IPS-18c (cell line): ENCODE measurements around the gene NEURL1.

ENCODE experiments used
- H3K4me3 ChIP-seq: 2 replicates; pipeline ENCODE4 v1.7.0; 2013; ENCODE audit warnings: low read depth, mild to moderate bottlenecking, low read length, moderate library complexity; ENCODE audit not compliant: insufficient read depth
- H3K9me3 ChIP-seq: one replicate; pipeline ENCODE4 v1.6.1; 2013; ENCODE audit warnings: mild to moderate bottlenecking, low read length, moderate library complexity; ENCODE audit not compliant: control insufficient read depth, insufficient read depth

Gene NEURL1

DNA sequence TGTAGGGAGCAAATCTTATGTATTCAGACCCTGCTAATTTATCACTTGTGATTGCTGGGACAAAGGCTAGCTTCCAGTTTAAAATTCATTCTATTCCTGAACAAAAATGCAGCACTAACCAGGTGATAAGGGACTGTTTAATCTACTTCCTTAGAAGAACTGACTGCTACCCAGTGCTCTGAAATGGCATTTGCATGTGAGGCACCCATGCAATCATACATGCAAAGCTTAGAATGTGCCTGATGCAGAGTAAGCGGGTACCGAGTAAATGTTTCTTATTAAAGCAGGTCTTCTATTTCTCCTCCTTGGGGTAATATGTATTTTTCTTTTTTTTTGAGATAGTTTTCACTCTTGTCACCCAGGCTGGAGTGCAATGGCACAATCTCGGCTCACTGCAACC lies 54.5 kb downstream of the NEURL1 start:
- Histone ChIP-seq H3K9me3 (peaks cover 2% of the 10 kb centered on the region), H3K4me3 (no peak overlapping the region)

DNA sequence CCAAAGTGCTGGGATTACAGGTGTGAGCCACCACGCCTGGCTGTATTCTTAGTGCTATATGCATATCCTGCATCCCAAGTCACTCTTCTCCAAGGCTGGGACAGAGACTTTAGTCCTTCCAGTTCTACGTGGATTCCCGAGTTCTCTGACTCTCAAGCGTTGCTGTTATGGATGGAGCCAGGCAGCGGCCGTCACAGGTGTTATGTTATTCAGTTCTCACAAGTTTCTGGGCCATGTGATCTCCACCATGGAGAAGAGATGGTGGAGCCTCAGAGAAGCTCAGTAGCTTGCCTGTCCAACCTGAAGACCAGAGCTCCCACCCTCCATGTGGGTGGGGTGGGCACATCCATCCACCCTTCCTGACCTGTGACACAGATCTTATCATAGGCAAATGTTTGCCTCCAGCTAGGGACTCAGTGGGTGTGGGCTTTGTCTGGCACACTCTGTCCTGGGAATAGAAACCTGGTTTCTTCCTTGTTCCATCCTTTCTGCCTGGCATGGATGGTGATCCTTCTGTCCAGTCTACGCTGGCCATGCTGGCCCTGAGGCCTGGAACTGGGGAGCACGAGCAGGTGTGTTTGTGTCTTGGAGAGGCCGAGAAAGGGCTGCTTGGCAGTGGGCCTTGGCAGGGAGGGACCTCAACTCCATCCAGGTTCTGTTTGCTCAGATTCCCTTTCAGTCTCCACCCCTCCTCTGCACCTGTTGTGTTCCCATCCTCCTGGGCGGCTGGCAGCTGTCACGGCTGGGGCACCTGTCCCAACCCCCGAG lies 55.3 kb downstream of the NEURL1 start:
- H3K4me3 ChIP-seq: no peak overlapping the region

DNA sequence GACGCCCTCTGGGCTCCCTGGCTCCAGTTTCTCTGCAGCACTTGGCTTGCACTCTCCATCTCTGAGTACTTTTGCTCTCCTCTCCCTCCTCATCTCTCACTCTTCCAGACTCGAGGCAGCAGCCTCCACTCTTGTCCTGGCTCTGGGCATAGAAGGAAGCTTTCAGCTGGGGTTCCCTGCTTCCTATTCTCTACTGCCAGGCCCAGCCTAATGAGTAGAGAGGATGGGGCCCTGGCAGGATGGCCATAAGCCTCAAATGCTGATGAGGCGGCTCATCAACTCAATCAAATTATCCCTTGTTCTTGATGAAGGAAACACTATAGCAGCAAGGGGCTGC lies 55.8 kb downstream of the NEURL1 start:
- peaks cover 2% of the 10 kb centered on the region for H3K9me3 ChIP-seq
- no peak overlapping the region for H3K4me3 ChIP-seq

More for the DNA sequence above, 55.3 kb downstream of the NEURL1 start:
- H3K9me3 ChIP-seq: peaks cover 2% of the 10 kb centered on the region

DNA sequence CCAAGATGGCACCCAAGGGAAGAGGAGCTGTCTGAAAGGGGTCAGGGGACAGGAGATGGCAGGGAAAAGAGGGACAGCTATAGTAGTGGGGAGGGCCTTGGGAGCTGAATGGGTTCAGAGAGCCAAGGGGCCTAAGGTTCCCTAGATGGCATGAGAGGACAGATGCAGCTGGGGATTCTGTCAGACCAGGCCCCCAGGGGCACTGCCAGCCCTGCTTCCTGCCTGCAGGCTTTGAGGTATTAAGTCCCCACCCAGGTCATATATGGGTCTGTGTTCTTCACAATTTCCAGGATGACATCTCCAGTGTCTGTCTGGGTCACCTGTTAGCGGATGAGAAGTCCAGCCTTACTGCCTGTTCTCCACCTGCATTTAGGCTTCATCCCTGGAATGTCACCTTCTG lies 56.7 kb downstream of the NEURL1 start:
- peaks cover 2% of the 10 kb centered on the region for H3K9me3 ChIP-seq
- no peak overlapping the region for H3K4me3 ChIP-seq

DNA sequence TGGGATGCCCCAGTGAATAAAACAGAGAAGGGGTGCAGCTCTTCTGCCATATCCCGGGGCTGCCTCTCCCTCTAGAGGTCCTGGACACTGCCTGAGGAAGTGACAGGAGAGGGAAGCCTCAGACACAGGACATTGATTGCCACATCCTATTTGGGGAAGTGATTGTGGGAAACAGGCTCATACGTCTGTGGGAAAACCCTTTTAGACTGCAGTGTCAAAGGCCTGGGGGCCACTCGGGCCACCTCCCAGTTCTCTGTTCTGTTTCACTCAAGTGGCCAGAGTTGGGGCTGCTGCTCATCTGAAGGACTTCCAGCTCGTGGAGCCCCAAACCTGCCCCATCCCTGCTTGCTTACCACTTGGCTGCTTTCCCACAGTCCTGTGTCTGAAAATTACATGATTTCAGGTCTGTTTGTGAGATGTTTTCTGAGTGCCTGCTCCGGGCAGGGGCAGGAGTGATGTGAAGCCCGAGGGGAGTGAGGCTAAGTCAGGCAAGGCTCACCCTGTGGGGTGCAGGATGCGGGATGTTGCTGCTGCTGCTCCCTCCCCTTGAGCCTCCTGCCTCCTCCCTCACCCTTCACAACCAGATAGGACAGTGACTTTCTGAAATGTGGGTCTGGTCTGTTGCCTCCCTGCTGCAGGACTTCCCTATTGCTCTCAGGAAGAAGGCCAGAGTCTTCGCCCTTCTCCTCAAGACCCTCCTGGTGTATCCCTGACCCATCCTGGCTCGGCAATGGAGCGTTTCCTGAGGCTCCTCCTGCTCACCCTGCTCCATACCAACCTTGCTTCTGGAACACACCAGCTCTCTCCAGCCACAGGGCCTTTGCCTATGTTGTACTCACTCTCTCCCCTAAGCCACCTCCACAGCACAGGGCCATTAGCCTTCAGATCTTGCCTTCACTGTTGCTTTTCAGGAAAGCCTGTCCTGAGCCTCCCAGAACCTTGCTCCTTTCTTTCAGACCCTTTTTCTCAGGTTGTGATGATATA lies 58.4 kb downstream of the NEURL1 start:
- H3K4me3 ChIP-seq: no peak overlapping the region
- peaks cover 2% of the 10 kb centered on the region for H3K9me3 ChIP-seq

DNA sequence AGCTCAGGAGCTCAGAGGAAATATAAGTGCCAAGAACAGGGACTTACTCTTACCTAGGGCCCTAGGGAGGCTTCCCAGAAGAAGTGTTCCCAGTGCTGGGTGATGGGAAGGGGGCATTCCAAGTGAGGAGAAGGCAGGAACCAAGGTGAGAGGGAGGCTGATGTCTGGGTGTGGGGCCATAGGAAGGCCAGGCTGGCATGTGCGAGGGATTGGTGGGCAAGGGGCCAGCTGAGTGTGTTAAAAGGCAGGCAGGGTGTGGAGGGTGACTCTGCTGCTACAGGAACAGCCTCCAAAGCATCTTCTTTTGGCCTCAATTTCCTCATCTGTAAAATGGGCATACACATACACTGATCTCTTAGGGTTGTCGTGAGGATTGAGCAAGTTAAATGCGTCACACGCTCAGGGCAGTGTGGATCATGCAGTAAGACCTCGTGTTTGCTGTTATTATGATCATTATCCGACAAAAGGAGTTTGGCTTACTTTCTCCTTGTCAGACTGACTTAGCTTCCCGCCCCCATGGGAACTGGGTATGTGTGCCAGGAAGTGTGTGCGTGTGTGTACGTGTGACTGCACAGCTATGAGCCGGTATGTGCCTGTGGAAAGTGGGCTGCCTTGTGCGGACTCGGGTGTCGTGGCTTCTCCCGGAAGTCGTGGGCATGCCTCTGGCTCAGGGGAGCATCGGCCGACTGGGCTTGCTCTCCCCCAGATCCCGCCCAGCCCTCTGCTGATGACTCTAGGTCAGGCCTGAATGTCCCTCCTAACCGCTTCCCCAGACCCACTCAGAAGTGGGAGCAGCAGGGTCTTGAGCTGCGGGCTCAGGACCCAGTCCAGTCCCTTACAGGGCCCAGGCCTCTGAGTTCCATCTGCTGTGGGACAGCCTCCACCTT lies 59.6 kb downstream of the NEURL1 start:
- Histone ChIP-seq H3K4me3 (no peak overlapping the region), H3K9me3 (peaks cover 2% of the 10 kb centered on the region)

DNA sequence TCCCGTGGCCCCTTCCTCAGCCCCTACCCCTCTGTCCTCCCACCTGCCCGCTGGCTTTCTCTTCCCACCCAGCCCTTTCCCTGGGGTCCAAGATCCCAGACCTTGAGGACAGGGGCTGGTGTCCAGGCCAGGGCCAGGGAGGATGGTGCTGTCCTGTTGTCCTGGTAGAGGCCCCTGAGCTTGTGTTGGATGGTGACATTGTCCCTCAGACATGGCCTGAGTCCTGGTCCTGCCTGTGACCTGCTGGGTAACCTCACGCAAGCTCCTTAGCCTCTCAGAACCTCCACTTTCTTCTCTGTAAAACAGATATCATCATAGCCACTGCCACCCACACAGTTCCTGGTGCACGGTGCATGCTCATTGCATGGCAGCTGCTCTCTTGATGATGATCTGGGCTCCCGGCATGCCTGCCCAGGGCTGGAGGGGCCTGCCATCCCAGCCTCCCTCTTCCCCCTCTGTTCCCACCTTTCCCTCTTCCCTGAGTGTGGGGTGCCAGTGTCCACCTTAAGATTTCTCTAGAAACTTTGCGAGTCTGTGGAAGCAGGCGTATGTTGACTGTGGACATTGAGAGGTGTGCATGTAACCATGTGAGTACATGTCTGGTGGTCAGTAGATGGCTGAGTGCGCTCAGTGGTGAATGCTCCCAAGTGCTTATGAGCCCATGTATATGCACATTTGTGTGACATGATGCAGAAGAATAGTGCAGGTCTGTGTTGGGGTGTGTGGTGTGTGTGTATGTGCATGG lies 60.4 kb downstream of the NEURL1 start:
- H3K4me3 ChIP-seq: no peak overlapping the region
- H3K9me3 ChIP-seq: peaks cover 2% of the 10 kb centered on the region

DNA sequence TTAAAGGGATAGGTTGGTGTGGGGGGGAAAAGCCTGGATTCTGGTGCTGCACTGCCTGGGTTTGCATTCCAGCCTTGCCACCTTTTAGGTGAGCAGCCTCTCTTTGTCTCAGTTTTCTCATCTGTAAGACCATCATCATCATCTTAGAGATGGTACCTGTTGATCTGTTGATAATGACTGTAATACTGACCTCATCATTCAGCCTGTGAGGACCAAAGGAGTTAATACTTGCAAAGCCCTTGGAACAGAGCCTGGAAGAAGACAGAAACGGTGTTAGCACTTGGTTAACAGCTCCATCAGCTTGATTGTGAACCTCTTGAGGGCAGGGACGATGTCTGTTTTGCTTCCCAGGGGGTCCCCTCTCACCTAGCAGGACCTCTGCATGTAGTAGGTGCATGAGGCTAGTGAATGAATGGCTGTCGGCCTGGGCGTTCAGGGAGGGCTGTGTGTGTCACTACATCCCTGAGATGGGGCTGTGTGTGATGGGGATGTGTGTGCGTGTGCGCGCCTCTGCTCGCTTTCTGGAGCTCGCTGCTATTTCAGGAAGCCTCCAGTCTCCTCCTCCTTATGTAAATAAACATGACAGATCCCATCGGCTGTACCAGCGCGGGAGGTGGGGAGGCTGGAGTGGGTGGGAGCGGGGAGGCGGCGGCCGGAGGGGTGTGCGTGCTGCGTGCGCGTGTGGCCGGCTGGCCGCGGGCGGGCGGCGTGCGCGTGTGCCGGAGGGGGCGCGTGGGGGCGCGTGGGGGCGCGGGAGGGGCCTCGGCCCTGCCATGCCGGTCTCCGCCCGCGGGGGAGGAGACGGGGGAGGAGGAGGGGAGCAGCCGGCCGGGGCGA lies 61.2 kb downstream of the NEURL1 start:
- H3K9me3 ChIP-seq: peaks cover 2% of the 10 kb centered on the region
- peak overlapping the region; percentile 44 for H3K4me3 ChIP-seq

DNA sequence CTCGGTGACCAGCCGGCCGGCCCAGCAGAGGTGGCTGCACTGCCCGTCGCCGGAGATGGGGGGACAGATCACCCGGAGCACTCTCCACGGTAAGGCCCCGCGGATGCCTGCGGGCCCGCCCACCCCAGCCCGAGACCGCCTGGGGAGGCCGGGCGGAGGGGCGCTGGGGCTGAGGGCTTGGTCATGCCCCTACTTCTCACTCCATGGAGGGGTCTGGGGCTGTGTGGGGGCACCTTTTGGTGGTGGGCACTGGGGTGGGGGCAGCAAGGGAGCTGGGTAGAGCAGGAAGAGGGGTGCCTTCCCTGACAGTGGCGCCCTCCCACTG lies 61.8 kb downstream of the NEURL1 start:
- peak overlapping the region; percentile 44 for H3K4me3 ChIP-seq

DNA sequence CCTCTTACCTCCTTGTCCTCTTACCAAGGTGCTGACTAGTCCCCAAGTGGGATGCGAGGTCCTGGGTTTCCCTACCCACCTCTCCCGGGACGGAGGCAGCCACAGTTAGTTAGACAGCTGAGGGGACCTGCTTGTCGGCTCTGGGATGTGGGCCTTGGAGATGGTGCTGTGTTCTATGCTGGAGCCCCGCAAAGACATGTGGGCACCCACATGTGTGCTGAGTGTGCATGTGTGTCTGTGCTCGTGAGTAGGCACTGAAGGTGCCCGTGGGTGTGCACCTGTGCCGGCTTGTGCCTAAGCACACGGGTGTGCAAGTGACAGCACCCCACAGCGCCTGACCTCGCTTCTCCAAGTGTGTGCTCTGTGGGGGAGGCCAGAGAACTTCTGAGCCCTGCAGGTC lies 62.2 kb downstream of the NEURL1 start:
- H3K9me3 ChIP-seq: no peaks in the 10 kb centered on the region
- peak overlapping the region; percentile 44 for H3K4me3 ChIP-seq

More for the DNA sequence above, 61.8 kb downstream of the NEURL1 start:
- no peaks in the 10 kb centered on the region for H3K9me3 ChIP-seq

DNA sequence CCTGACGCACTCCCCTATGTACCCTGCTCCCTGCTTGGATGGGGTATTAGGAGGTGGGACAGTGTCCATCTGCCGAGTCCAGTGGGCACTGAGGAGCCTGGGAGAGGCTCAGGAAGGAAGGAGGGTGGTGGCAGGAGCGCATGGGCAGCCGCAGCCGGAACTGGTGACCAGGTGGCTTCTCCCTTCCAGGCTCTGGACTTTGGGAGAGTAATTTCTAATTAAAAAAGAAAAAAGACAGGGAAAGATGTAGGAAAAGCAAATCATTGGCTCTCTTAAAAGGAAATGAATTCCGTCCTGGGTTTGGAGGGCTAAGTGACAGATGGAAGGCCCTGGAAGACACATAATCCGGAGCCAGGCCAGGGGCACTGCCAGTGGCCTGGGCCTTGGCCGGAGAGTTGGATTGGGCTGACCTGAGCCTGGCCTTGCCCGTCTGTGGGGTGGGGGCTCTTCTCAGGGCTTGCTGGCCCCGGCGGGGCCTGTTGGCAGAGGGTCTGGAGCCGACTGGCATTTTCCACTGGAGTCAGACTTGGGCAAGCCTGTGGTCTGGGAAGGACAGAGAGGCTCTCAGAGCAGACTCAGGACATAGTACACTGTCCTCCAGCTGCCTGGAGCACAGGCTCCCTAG lies 63.0 kb downstream of the NEURL1 start:
- H3K4me3 ChIP-seq: no peak overlapping the region
- peaks cover 2% of the 10 kb centered on the region for H3K9me3 ChIP-seq

DNA sequence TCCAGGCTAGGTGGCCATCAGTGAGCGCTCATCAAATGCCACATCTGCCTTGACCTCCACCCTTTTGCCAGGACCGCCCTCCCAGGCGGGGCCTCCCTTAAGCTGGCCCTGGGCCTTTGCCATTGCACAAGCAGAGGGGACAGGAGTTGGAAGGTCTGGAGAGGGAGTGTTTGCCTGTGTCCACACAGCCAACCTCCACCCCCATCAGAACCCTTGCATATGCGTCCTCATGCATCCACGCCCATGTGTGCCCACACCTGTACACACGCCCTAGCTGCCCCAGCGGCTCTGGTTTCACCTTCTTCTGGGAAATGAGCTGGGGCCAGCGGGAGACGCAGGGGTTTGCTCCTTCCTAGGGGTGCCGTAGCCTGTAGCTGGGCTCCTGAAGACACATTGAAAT lies 64.0 kb downstream of the NEURL1 start:
- Histone ChIP-seq H3K4me3 (no peak overlapping the region), H3K9me3 (peaks cover 2% of the 10 kb centered on the region)

DNA sequence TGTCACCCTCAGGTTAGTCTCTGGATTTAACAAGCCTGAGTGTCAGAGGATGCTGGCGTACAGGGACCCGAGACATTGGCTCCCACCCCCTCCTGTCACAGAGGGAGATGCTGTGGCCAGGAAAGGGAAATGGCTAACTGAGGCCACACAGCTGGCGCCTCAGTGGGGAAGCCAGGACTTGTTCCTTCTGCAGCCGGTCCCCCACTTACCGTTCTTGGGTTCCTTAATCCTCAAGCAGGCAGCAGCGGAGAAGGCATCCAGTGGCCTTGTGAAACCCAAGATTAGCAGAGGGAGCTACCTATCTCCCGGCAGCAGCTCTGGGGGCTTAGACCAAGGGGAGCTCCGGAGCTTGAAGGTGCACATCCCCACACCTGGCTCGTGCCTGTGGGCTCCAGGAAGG lies 65.4 kb downstream of the NEURL1 start:
- H3K4me3 ChIP-seq: no peak overlapping the region

DNA sequence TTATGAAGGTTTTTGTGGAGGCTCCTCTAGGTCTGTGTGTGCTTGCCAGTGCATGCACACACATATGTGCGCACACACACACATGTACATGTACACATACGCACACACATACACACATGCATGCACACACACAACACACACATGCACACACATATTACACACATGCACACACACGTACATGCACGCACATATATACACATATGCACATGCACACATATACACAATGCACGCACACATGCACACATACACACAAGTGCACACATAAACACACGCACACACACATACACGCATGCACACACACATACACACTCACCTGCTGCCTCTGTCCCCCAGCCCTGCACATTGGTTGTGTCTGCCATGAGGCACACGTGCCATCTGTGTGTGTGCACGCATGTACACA lies 66.3 kb downstream of the NEURL1 start:
- H3K9me3 ChIP-seq: peaks cover 2% of the 10 kb centered on the region
- H3K4me3 ChIP-seq: no peak overlapping the region

More for the DNA sequence above, 65.4 kb downstream of the NEURL1 start:
- peaks cover 2% of the 10 kb centered on the region for H3K9me3 ChIP-seq

DNA sequence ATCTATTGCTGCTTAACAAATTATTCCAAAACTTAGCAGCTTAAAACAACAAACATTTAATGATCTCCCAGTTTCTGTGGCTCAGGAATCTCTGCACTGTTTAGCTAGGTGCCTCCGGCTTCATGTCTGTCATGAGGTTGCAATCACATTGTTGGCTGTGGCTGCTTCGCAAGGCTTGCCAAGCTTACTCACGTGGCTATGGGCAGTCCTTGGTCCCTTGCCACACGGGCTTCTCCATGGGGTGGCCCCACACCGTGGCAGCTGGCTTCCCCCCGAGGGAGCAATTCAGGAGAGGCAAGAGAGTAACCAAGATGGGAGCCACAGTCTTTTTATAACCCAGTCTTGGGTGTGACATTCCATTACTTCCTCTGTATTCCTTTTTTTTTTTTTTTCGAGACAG lies 67.4 kb downstream of the NEURL1 start:
- H3K4me3 ChIP-seq: no peak overlapping the region
- H3K9me3 ChIP-seq: peaks cover 2% of the 10 kb centered on the region

DNA sequence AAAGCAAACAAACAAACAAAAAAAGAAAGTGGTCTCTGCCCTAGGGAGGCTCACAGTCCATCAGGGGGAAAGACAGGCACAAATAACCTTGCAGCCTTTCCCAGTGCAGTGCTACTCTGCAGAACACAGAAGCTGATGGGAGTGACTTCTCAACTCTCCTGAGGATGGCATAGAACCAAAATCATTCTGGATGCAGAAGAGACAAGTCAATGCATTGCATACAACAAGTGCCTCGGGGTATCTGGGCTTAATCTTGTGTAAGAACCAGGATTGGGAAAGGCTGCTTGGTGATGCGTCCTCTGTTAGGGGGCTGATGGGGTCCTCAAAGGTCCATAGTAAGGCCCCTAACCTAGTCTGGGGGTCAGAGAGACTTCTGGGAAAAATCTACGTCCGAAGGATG lies 68.9 kb downstream of the NEURL1 start:
- peaks cover 2% of the 10 kb centered on the region for H3K9me3 ChIP-seq
- no peak overlapping the region for H3K4me3 ChIP-seq
